OCI-M1 (cell line): ENCODE results near the gene CDT1.

Experiments used
- DNase-seq: peaks from one replicate; lab custom pipeline; 2025; lab: John Stamatoyannopoulos, UW

The CDT1 gene

DNA sequence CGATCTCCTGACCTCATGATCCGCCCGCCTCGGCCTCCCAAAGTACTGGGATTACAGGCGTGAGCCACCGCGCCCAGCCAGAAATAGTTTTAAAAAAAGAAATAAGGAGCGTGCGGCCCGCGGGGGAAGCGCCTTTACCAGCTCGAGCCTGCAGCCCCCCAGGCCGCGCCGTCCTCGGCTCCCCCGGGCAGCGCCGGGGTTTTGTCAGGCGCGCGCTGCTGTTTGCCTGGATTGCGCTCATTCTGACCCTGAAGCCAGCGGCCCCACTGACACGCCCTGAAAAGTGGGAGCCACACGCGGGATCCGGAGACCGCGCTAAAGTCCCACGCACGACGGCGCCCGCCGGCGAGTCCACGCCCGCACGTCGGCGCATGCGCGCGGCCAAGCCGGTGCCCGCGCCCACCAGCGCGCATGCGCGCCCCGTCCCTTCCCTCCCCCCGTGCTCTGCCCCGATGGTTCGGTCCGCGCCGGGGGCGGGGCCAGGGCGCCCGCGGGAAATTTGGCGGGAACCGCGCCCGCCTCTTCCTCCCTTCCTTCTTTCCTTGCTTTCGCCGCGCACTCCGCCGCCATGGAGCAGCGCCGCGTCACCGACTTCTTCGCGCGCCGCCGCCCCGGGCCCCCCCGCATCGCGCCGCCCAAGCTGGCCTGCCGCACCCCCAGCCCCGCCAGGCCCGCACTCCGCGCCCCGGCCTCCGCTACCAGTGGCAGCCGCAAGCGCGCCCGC lies at the start of gene CDT1:
Gene CDT1 (plus strand): TSS at position 526 of the 724 bp plus-strand sequence. CDS start 43 bp downstream, at position 569.
- peak; percentile 91 for DNase-seq

DNA sequence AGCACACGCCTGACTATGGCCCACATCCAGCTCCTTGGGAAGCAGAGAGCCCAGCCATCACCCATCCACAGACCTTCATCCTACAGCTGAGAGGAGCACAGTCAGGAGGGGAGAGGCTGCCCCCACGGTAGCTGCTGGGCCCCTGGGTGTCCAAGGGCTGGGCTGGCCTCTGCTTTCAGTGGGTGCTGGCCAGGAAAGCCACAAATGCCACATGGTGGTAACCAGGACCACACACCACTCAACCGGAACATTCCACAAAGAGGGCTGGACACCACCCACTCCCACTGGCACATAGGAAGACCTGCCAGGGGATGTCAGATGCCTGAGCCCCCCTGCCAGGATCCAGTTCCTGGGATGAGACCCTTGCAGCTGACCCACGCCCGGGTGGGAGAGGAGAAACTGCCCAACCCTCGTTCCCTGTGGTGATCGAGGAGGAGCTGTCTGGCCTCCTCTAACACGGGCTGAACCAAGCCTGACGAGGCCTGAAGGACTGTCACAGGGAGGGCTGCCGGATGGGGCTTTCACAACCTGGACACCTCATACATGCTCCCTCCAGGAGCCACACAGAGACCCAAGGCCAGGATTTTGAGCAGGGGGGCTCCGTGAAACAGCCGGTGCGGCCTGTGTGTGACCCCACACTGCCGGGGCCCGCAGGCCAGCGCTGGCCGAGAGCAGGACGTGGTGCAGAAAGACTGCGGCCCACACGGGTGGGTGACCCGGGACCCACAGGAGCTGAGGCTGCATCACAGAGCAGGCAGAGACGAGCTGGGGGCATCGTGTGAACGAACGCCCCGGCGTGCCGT lies 49.3 kb upstream of the CDT1 start:
- no peak for DNase-seq

DNA sequence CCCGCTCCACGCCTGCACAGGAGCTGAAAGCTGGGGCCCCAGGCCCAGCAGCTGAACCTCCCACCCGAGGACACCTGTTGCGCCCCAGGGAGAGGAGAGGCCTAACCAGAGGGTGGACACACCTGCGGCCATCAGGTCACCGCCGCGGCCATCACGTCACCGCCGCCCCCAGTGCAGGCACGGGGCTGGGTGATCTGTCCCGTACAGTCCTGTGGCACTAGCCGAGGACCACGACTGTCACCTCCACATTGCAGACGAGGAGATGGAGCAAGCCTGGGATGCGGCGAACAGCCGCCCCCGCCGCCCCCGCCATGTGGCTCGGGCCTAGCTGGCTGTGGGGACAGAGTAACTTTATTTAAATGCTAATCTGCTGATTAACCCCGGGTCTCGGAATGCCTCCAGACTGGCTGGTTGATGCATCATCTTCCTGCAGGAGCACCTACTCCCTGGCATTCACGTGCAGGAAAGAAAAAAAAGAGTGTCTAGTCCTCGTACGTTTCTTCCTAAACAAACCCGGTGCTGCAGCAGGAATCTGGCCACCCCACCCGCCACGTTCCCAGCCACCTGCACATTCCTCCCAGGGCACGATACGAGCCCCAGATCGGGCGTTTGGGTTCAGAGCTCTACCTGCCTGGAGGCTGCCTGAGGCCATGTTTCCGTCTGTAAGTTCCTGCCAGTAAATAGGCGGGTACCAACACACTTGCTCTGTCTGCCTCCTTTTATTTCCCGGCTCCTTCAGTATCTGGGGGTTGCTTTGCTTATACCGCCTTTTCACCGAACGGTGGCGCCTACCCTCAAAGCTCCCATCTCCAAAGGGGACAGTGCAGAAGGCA lies 48.5 kb upstream of the CDT1 start:
- DNase-seq, result no peak

DNA sequence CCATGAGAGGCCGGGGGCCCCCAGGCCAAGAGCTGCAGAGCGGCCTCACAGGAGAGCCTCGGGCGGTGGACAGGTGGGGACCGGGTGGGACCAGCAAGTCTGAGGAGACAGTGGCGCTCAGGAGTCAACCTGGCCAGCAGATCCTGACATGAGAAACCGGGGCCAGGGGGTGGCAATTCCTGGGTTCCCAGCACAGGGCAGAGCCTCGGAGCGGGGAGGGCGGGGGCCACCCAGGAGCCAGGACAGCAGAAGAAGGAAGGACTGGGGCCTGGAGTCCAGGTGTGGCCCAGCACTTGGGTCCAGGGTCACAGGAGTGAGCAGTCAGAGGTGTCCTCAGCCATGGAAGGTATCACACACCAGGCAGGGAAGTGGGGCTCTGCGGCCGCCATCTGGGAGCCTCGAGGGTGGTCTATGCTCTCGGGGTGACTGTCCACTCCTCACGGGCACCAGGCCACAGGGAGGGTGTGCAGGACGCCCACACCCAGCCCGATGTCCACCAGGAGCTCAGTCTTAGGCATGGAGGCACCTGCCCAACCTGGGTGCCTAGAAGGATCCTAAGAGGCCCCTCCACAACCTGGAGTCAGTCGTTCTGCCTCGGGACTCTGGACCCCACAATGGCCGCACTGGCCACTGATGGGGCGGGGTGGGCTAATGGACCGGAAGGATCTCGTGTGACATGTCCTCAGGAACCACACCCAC lies 47.7 kb upstream of the CDT1 start:
- DNase-seq, result no peak

DNA sequence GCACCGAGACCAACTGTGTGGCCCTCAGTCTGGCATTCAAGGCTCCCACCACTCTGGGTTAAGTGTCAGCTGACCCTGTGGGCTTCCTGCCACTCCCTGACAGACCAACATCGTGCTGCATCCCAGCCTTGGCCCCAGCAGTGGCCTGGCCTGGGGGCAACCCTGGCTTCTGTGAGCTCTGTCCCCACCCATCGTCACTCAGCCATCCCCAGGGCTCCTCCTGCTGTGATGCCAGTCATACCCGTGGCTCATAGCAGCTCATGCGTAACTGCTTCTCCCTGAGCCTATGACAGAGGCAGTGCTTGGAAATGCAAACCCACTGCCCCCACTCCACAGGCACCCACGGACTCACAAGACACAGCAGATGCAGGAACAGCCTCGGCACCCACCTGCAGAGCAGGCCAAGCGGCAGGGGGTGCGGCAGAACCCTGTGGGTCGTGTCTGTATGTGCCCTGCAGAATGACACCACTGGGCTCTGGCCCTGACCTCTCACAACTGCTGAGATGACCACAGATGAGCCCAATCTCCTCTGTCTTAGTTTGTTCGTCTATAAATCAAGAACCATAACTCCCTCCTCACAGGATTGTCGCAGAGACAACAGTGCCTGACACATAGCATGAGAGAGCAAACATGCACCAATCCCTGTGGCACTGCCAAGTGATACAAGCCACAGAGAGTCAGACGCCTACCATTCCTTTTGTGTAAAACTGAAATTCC lies 45.2 kb upstream of the CDT1 start:
- DNase-seq, result no peak

DNA sequence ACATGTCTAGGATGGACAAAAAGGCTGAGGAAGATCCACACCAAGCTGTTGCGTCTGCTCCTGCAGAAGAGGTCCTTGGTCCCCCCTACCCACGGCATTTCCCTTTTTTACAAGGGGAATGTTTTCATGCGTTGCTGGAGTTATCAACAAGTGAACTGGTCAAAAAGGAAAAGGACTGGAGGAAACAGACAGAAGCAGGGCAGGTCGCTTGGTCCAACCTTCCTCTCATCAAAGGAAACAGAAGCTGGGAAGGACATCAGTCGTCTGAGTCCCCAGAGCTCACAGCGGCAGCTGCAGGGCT lies 44.7 kb upstream of the CDT1 start:
- DNase-seq, result no peak

DNA sequence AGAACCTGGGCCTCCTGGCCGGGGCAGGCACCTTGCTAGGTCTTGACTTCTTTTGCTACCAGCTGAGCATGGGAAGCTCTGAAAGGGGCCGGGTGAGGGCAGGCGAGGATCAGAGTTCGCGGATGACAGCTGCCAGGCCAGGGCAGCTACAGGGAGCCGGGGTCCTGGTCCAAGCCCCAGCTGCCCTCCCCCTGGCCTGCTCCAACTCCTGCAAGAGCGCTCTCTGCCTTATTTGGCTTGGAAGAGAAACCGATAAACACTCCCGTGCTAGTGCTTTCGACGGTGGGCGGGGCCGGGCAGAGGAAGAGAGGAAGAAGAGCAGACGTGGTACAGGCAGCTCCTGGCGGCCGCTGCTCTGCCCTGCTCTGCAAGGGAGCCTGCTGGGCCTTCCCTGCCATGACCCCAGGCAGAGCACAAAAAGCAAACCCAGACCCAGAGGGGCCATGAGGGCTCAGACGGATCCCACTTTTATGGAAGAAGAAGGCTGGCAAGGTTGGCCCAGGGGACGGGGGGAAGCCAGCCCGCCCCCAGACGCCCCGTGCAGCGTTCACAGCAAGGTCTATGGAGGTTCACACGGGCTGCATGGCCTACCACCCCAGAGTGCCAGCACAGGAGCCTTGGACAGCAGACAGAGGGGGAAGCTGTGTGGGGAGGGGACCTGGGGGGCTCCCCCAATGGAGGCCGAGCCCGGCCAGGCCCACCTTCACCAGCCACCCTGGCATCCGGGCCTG lies 44.2 kb upstream of the CDT1 start:
- DNase-seq, result no peak

DNA sequence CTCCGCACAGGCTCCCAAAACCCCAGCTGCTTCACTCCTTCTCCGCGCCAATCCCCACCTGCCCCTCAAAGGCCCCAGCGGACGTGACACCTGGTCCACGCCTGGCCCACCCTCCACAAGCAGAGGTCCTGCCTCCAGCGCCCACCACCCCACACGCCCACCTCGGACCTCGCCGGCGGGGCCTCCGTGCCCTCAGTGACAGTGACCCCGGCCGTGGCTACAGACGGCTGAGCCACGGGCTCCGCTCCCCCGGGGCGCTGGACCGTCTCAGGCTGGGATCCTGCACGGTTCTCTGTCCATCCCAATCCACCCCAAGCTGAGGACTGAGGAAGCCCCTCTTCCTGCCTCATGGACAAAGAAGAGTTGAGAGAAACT lies 43.6 kb upstream of the CDT1 start:
- no peak for DNase-seq

DNA sequence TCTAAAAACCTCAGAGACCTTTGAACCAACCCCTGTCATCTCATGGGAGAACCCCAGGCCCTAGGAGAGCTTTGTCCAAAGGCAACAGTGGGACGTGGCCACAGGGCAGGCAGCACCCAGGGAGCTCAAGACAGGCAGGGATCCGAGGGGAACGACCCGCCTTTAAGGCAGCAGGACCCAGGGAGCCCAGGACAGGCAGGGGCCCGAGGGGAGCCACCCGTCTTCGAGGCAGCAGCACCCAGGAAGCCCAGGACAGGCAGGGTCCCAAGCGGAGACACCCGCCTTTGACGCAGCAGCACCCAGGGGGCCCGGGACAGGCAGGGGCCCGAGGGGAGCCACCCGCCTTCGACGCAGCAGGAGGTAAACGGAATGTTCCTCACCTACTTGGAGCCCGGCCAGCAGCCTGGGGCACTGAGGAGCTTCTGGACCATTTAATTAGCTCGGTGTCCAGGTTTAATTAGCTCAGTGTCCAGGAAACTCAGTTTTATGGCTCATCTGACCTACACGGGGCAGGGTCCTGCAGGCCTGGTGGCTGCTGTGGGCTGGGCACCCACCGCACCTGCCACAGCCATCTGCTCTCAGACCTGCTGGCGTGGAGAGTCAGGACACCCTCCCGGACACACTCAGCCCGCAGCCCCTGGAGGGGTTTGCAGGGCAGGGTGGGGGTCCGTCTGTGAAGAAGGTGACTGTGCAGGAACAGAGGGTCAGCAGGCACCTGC lies 43.0 kb upstream of the CDT1 start:
- no peak for DNase-seq

DNA sequence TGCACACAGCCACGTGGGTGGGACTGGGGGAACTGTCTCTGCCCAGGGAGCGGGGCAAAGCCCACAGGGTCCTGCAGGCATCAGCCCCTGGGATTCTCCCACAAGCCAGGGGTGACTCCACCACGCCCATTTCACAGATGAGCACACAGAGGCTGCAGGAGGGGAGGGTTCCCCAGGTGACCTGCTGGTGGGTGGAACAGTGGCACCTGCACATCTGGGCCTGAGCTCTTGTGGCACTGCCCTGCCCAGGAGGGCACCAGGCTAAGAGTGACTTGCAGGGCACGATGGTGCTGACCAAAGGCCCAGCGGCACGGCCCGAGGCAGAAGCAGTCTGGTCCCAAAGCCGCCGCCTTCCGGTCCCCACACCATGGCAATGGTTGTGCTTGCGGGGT lies 42.5 kb upstream of the CDT1 start:
- DNase-seq, result no peak

DNA sequence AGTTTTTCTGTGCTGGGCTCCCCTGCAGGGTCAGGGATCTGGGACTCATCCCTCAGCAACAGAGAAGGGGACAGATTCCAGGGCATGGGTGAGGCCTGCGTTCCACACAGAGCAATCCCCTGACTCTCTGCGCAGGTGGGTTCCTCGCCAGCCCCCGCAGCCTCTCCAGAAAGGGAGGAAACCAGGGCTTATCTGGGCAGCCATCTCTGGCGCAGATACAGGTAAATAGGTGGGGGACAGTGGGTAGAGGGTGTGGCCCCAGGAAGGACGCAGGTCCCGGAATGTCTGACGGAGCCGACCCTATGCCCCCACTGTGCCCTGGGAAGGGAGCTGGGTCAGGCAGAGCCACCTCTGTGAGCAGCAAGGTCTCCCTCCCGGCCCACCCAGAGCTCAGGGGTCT lies 41.8 kb upstream of the CDT1 start:
- no peak for DNase-seq

DNA sequence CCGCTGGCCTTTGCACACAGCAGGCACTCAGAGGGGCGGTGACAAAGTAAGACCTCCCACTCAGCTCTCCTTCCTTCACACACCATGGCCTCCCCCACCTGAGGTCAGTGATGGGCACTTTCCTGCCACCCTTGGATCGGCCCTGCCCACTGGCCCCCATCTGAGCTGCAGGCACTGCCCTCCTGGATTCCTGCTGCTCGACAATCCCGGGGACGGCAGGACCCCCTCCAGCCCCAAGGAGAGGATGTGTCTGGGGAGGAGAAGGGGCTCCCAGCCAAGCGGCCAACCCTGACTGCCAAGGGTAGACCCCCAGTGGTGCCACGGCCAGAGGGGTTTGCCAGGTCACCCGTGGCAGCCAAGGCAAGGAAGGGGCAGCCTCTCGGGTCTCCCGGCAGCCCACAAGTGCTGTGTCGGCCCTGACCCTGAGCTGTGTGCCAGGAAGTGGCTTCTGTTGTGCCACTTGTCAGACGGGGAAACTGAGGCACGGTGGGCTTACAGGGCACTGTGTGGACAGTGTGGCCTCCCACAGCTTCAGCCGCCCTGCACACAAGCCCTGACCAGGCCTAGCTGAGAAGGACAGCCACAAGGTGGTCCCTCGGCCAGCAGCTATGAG lies 41.2 kb upstream of the CDT1 start:
- no peak for DNase-seq

DNA sequence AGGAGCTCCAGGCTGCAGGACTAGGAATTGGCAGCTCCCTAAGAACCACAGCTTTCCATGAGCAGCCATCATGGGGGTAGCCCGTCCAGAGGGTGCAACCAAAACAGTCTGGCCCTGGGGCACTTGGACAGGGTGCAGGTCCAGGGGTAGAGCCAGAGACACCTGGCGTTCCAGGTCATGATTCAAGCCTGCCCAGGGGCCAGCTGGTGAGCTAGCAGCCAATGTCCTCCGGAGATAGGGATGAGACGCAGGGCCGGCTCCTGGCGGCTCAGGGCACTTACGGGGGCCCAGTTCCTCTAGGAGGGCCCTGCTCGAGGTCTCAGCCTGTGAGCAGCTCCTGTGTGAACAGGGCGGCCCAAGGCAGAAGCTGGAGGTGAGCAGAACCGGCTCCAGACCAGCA lies 40.6 kb upstream of the CDT1 start:
- no peak for DNase-seq

DNA sequence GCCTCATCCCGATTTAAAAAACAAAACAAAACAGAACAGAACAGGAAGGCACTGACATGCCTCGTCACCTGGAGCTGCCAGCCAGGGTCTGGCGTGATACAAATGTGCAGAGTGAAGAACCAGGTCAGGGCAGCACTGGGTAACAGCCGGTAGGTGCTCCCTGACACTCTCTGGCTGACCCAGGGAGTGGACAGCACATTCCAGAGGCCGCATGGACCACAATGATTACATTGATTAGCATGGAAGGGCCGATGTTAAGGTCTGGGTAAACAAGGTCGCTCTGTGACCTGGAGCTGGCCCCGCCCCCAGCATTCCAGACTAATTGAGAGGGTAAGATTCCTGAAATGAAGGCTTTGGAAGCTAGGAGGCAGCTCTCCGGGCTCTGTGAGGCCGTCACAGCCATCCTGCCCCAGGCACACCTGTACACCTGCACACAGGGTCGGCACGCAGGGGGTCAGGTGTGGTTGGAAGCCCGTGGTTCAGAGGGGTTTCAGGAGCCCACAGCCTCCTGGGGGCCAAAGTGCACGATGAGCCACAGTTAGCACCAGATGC lies 40.0 kb upstream of the CDT1 start:
- no peak for DNase-seq

DNA sequence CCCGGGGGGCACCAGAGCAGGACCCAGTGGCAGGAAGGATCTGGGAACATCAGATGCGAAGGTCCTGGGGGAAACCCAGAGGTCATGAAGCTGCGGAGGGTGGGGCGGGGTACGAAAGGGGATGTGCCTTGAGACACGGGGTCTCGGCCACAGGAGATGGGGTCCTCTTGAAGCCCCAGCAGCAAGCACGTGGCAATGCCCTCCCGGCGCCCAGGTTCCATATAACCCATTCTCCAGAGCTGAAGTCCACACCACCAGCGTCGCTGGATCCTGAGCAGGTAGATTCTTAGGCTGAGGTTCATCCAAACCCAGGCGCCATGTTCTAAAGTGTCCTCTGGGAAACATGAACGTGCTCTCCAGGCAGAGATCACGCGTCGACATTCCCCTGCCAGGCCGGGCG lies 39.5 kb upstream of the CDT1 start:
- DNase-seq, result no peak

DNA sequence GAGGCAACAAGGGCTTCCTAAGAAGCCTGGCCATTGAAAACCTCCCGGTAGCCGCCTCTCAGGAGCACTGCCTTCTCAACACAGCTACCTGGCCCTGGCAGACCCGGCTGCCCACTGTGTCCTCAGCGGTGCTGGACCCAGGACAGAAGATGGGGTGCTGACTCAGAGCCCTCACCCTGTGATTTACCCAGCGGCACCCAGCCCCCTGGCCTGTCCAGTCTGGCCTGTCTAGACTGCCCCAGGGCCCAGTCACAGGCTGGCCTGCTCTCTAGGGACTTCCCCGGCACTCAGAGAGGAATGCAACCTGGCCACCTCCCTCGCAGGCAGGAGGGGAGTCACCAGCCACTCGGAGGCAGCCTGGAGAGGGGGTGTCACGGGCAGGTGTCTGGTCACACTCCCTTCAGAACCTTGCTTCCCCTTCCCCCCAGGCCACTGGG lies 38.7 kb upstream of the CDT1 start:
- no peak for DNase-seq

DNA sequence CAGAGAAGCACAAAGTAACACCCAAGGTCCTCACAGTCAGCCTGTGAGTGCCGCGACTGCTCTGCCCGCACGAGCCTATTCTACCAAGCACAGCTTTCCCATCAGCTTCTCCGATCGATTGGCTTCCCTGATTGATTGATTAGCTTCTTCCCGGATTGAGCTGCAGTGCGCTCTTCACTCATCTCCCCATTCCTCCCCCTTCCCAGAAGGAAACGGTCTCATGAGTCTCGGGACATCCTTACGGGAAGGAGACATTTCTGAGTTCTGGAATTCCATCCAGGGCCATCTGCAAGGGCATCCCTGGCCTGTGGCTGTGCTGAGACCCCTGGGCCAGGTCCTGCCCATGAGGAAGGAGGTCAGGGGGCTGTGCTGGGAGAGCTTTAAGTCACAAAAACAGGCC lies 36.6 kb upstream of the CDT1 start:
- no peak for DNase-seq

DNA sequence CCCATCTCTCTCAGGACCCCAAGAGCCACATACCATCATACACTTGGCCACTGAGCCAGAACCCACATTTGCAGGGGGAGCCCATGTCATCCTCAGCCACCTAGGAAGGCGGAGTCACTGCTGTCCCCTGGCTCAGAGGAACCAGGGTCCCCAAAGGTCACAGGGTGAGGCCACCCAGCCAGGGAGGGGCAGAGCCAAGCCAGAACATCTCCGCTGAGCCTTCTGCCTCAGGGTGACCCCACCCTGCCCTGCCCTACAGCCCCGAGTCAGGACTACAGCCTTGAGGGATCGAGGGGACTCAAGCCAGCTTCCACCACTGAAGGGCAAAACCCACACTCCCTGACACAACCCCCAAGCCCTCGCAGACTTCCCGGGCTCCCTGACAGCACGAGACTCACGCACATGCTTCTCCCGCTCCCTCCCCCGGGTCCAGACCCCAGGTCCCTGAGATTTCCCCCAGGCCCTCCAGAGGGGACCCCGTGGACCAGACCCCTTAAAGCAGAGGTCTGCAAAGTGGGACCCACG lies 36.0 kb upstream of the CDT1 start:
- DNase-seq, result no peak

DNA sequence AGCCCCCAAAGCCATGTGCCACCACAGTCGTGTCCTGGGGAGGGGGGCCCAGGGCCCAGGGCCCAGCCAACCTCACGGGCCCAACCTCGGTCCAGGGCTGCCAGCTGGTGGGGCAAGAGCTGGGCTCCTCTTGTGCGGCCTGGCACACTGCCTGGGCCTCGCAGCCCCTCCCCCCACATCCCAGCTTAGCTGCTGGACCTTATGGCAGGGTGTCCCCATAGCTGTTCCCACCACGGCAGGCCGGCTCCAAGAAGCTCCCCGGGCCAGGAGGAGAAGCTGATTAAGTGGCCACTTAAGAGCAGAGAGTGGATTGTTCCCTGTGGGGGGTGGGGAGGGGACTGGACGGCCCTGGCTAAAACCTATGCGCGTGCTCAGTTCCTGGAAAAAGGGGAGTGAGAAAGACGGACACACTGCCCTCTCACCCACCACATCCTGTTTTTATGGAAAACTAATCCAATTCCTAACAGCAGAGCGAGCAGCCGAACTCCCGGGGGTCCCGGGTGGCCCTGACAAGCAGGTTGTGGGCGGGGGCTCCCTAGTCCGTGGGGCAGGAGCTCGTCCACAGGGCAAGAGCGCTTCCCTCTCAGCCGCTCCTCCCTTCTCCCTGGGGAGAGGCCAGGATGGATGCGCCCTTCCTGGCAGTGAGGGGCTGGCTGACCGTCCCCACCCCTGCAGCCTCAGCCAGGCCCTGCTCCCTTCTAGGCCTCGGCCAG lies 35.4 kb upstream of the CDT1 start:
- DNase-seq, result peak; percentile 74
